NB4 (cell line): ENCODE measurements around the gene ZNF432.

Experiments used
- DNase-seq: peaks from one replicate; pipeline ENCODE4 v3.0.0; 2010; ENCODE audit warnings: low read depth
- H3K4me3 ChIP-seq: one replicate; pipeline ENCODE4 v1.5.1; 2011; ENCODE audit warnings: mild to moderate bottlenecking, low read depth, low read length, moderate library complexity
- MYC ChIP-seq: IDR thresholded peaks from 2 replicates; pipeline ENCODE4 v1.6.1; 2011; ENCODE audit warnings: low read depth, low read length
- POLR2A ChIP-seq: IDR thresholded peaks from 2 replicates; pipeline ENCODE4 v1.6.1; 2011; ENCODE audit warnings: mild to moderate bottlenecking; ENCODE audit not compliant: insufficient read length; ENCODE audit errors: extremely low read depth
- TF ChIP-seq, protein P1 (sequence below): IDR thresholded peaks from one replicate; pipeline ENCODE4 v1.5.1; 2012; ENCODE audit warnings: low read depth, low read length
- TF ChIP-seq, protein P2 (sequence below): IDR thresholded peaks from 2 replicates; pipeline ENCODE4 v1.6.1; 2011; ENCODE audit warnings: low read depth, low read length

ZNF432 gene

DNA sequence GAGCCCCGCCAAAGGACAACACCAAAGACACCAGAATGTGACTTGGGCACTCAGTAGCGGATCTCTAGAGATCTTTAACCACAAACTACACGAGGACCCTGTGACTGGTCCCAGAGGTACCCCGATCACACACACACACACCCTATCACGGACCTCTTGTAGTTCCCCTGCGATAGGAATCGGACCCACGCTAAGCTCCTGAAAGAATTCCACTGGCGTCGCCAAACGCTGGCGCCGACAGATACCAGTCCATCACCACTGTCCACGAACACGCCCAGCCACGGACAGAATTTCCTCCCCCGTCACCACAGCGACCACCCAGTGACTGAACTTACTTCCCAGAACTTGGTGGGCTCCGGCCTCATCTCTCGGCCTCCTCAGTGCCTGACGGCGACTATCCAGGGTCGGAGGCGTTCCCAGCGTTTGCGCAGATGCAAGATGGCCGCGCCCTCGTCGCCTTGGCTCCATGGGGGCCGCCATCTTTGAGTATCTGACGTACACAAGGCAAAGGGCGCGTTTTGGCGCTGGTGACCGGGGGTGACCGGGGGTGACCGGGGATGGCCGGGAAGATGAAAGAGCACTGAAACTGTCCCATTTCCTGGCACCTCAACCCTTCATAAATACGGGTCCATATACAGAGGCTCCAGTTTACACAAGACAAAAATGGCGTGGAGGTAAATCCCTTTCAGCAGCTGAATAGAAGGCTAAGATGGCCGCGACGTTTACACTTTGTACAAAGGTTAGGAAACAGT lies 40.7 kb downstream of the ZNF432 start, which contains the start of gene ZNF615:
TSS of gene ZNF615 (minus strand) at position 406 of the 752 bp plus-strand sequence. CDS start 4,500 bp downstream, outside the sequence.
- TF ChIP-seq MYC (no peak), POLR2A (no peak)
- TF ChIP-seq, protein P1, sequence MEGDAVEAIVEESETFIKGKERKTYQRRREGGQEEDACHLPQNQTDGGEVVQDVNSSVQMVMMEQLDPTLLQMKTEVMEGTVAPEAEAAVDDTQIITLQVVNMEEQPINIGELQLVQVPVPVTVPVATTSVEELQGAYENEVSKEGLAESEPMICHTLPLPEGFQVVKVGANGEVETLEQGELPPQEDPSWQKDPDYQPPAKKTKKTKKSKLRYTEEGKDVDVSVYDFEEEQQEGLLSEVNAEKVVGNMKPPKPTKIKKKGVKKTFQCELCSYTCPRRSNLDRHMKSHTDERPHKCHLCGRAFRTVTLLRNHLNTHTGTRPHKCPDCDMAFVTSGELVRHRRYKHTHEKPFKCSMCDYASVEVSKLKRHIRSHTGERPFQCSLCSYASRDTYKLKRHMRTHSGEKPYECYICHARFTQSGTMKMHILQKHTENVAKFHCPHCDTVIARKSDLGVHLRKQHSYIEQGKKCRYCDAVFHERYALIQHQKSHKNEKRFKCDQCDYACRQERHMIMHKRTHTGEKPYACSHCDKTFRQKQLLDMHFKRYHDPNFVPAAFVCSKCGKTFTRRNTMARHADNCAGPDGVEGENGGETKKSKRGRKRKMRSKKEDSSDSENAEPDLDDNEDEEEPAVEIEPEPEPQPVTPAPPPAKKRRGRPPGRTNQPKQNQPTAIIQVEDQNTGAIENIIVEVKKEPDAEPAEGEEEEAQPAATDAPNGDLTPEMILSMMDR = no peak
- TF ChIP-seq, protein P2, sequence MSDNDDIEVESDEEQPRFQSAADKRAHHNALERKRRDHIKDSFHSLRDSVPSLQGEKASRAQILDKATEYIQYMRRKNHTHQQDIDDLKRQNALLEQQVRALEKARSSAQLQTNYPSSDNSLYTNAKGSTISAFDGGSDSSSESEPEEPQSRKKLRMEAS = no peak
- peak within 1 kb of the TSS; percentile 88 for H3K4me3 ChIP-seq
- peak; percentile 90 for DNase-seq

DNA sequence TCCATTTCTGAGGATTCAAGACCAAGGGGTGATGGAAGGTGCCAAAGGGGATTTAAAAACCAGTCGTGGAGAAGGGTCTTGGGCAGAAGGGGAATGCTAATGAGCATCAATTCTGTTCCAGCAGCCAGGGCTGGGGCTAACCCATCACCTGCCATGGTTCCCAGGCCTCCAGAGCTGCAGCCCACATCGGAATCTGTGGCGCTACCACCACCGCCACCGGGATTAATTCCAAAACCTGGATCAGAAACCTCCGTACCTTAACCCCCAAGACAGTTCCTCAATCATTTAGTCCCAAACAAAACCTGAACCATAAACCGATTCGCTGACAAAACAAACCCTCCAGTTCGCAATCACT lies 41.2 kb downstream of the ZNF432 start:
- no peak for DNase-seq
- H3K4me3 ChIP-seq = peak overlapping the region; percentile 88
- TF ChIP-seq POLR2A (no peak), MYC (no peak)
- TF ChIP-seq, protein P1 = no peak
- TF ChIP-seq, protein P2 = no peak

DNA sequence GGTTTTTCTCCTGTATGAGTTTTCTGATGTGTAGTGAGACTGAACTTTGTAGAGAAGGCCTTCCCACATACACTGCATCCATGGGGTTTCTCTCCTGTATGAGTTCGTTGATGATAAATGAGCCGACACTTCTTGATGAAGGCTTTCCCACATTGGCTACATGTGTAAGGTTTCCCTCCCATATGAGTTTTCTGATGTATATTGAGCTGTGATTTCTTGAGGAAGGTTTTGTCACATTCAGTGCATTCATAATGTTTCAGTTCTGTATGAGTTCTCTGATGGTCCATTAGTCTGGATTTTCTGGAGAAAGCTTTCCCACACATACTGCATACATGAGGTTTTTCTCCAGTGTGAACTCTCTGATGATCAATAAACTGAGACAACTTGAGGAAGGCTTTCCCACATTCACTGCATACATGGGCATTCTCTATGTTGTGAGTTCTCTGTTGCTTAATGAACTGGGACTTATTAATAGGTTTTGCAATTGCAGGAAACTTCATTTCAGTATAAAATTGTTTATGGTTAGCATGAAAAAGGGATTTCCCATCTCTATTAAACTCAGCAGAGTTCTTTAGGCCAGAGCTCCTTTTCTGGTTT lies 54.5 kb downstream of the ZNF432 start:
- no peak overlapping the region for H3K4me3 ChIP-seq
- DNase-seq = no peak
- TF ChIP-seq MYC (no peak), POLR2A (no peak)
- TF ChIP-seq, protein P2 = no peak

DNA sequence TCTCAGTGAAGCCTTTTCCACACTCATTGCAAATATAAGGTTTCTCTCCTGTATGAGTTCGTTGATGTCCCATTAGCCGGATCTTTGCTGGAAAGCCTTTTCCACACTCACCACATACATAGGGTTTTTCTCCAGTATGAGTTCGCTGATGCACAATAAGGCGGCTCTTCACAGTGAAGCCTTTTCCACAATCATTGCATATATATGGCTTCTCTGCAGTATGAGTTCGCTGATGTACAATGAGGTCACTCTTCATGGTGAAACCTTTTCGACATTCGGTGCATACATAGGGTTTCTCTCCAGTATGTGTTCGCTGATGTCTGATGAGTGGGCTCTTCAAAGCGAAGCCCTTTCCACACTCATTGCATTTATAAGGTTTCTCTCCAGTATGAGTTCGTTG lies 55.2 kb downstream of the ZNF432 start:
- TF ChIP-seq POLR2A = no peak
- TF ChIP-seq, protein P1 = no peak
- no peak for TF ChIP-seq MYC
- no peak overlapping the region for H3K4me3 ChIP-seq

DNA sequence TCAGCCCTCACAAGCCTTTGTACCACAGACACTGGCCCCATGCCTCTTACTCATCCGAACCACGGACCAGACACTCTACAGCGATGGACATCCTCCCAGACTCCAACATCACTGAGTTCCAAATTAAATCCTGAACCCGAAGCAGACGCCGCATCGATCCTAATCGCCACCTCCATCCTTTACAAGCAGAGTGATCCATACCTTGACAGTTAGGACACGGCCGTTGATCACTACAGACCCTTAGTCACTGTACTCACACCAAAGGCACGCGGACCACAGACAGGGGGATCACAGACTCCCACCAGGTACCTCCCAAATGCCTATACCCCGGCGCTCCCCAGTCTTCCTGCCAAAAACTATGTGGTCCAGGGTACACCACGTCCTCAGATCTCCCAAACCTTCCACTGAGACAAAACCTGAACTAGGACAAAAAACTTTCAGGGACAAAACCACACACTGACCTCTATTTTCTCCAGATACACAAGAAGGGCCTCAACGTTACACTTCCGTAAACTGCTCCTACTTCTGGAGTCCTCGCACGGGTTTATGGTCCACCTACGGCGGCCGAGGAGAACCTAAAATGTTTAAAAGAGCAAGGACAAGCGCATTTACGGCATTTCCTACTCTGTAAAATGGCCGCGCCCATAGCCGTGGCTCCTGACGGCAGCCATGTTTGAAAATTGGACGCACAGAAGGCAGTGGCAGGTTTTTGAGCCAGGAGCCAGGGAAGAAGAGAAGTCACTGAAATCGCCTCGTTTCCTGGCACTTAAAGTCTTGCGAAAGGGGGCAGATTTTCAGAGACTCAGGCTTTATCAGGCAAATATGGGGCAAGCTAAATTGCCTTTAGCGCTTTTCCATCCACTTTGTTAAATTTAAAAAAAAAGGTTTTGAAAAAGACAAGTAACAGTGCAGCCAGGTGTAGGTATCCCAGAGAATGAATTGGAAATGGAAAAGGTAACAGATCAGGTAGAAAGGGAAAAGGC lies 62.0 kb downstream of the ZNF432 start, which contains the start of gene ZNF350:
TSS of gene ZNF350 (minus strand) at position 532 of the 983 bp plus-strand sequence. CDS start 12,480 bp downstream, outside the sequence.
- TF ChIP-seq POLR2A (peak; percentile 60), MYC (peak; percentile 83)
- TF ChIP-seq, protein P2 = peak; percentile 73
- TF ChIP-seq, protein P1 = no peak
- peak within 1 kb of the TSS; percentile 100 for H3K4me3 ChIP-seq
- DNase-seq = peak; percentile 98

More for the DNA sequence above, 55.2 kb downstream of the ZNF432 start:
- no peak for DNase-seq

DNA sequence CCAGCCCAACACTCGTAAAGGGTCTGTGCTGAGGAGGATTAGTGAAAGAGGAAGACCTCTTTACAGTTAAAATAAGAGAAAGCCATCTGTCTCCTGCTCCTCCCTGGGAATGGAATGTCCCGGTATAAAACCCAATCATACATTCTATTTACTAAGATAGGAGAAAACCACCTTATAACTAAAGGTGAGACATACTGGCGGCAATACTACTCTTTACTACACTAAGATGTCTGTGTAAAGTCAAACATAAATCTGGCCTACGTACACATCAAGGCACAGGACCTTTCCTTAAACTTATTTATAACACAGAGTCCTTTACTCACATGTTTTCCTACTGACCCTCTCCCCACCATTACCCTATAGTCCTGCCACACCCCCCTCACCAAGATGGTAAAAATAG lies 65.3 kb downstream of the ZNF432 start:
- TF ChIP-seq MYC (no peak), POLR2A (no peak)
- TF ChIP-seq, protein P2 = no peak
- TF ChIP-seq, protein P1 = no peak
- no peak for DNase-seq
- H3K4me3 ChIP-seq = no peak overlapping the region
